ENCODE data around the gene SEC23B. TPM values are rescaled to one million over a fixed set of nuclear protein-coding genes. Genes with fewer than 3 reads are reported as not detected.
"Not testable (repeated sequence)": the region's sequence is repeated elsewhere in the genome, so short reads cannot be mapped to it uniquely, and the experiment has no call there.

The SEC23B gene
- total RNA-seq, 1 experiment from 2014 or later, result 56.3 TPM

GRCh38 chr20:18524646-18525045, 16.9 kb downstream of the SEC23B start:
- DNase-seq (ENCODE audit: low read depth), result peak; percentile 37

- DNase-seq (ENCODE audit: low read depth), result not testable (repeated sequence)
Observed at GRCh38 chr20:18526761-18527160, 19.0 kb downstream of the SEC23B start.

GRCh38 chr20:18527339-18527738, 19.6 kb downstream of the SEC23B start:
- no peak for DNase-seq (ENCODE audit: low read depth)

- peak; percentile 7 for DNase-seq (ENCODE audit: low read depth)
Observed at GRCh38 chr20:18527836-18528235, 20.1 kb downstream of the SEC23B start.

- DNase-seq (ENCODE audit: low read depth), result no peak
Observed at GRCh38 chr20:18529041-18529440, 21.3 kb downstream of the SEC23B start.

- no peak for DNase-seq (ENCODE audit: low read depth)
Observed at GRCh38 chr20:18532626-18533025, 24.9 kb downstream of the SEC23B start.

GRCh38 chr20:18533491-18533890, 25.8 kb downstream of the SEC23B start:
- peak; percentile 39 for DNase-seq (ENCODE audit: low read depth)

- no peak for DNase-seq (ENCODE audit: low read depth)
Observed at GRCh38 chr20:18533978-18534644, 26.4 kb downstream of the SEC23B start.

GRCh38 chr20:18537651-18538050, 29.9 kb downstream of the SEC23B start:
- DNase-seq (ENCODE audit: low read depth), result no peak

- DNase-seq (ENCODE audit: low read depth), result no peak
Observed at GRCh38 chr20:18541741-18542140, 34.0 kb downstream of the SEC23B start.

- no peak for DNase-seq (ENCODE audit: low read depth)
Observed at GRCh38 chr20:18543216-18543615, 35.5 kb downstream of the SEC23B start.

- DNase-seq (ENCODE audit: low read depth), result no peak
Observed at GRCh38 chr20:18543932-18544331, 36.2 kb downstream of the SEC23B start.

GRCh38 chr20:18545566-18545965, 37.8 kb downstream of the SEC23B start:
- no peak for DNase-seq (ENCODE audit: low read depth)

GRCh38 chr20:18548465-18548864, 40.7 kb downstream of the SEC23B start:
- DNase-seq (ENCODE audit: low read depth), result no peak

GRCh38 chr20:18553746-18554145, 46.0 kb downstream of the SEC23B start:
- DNase-seq (ENCODE audit: low read depth), result no peak

- peak; percentile 92 for DNase-seq (ENCODE audit: low read depth)
Observed at GRCh38 chr20:18566892-18567738, 59.4 kb downstream of the SEC23B start, which contains the start of gene SMIM26. SMIM26 (plus strand) TSS chr20:18567432; CDS start chr20:18567479, 47 bp downstream.

- no peak for DNase-seq (ENCODE audit: low read depth)
Observed at GRCh38 chr20:18567739-18568091, 60.0 kb downstream of the SEC23B start.

GRCh38 chr20:18571009-18571408, 63.3 kb downstream of the SEC23B start:
- no peak for DNase-seq (ENCODE audit: low read depth)

GRCh38 chr20:18571578-18571977, 63.8 kb downstream of the SEC23B start:
- DNase-seq (ENCODE audit: low read depth), result no peak

- no peak for DNase-seq (ENCODE audit: low read depth)
Observed at GRCh38 chr20:18577942-18578341, 70.2 kb downstream of the SEC23B start.

GRCh38 chr20:18578581-18578980, 70.8 kb downstream of the SEC23B start:
- no peak for DNase-seq (ENCODE audit: low read depth)

- DNase-seq (ENCODE audit: low read depth), result no peak
Observed at GRCh38 chr20:18580012-18580411, 72.3 kb downstream of the SEC23B start.

GRCh38 chr20:18585134-18585533, 77.4 kb downstream of the SEC23B start:
- peak; percentile 11 for DNase-seq (ENCODE audit: low read depth)

Data from Daoy (cell line).